Activated naive CD4-positive, alpha-beta T cell treated with anti-CD3 and anti-CD28 coated beads, Interleukin-2, amount 50 U/mL, for 24 hours (primary cell): ENCODE results near the gene HDAC10.

ENCODE experiments used
- H3K27ac Mint-ChIP-seq: one replicate; pipeline ENCODE4 v1.8.0; 2021; ENCODE audit warnings: mild to moderate bottlenecking, mixed read lengths
- H3K27me3 Mint-ChIP-seq: one replicate; pipeline ENCODE4 v1.8.0; 2021; ENCODE audit warnings: mixed read lengths
- H3K36me3 Mint-ChIP-seq: one replicate; pipeline ENCODE4 v1.8.0; 2021; ENCODE audit warnings: mixed read lengths
- H3K4me1 Mint-ChIP-seq: one replicate; pipeline ENCODE4 v1.8.0; 2021; ENCODE audit warnings: mixed read lengths
- H3K4me3 Mint-ChIP-seq: one replicate; pipeline ENCODE4 v1.8.0; 2021; ENCODE audit warnings: mild to moderate bottlenecking, mixed read lengths
- H3K9me3 Mint-ChIP-seq: one replicate; pipeline ENCODE4 v1.8.0; 2021; ENCODE audit warnings: mixed read lengths

The HDAC10 gene

DNA sequence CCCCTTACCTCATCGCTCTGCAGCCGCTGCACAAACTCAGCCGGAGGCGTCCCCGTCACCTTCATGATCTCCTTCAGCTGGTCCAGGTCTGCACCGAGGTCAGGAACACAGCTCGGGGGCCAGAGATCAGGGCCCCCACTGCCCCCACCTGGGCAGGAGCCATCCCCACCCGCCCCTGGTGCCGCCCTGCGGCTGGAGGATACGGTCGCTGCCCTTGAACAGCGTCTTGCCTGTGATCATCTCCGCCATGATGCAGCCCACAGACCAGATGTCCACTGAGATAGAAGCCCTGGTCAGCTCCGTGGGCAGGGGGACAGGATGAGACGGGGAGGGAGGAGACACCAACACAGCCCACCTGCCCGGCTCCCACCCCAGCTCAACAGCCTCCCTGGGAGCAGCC is 4.5 kb upstream of the HDAC10 start:
- H3K4me1 Mint-ChIP-seq = no peaks in the 10 kb centered on the region
- no peak overlapping the region for H3K27ac Mint-ChIP-seq
- no peak overlapping the region for H3K4me3 Mint-ChIP-seq
- H3K9me3 Mint-ChIP-seq = no peaks in the 10 kb centered on the region
- peaks cover 3% of the 10 kb centered on the region for H3K27me3 Mint-ChIP-seq
- no peaks in the 10 kb centered on the region for H3K36me3 Mint-ChIP-seq

DNA sequence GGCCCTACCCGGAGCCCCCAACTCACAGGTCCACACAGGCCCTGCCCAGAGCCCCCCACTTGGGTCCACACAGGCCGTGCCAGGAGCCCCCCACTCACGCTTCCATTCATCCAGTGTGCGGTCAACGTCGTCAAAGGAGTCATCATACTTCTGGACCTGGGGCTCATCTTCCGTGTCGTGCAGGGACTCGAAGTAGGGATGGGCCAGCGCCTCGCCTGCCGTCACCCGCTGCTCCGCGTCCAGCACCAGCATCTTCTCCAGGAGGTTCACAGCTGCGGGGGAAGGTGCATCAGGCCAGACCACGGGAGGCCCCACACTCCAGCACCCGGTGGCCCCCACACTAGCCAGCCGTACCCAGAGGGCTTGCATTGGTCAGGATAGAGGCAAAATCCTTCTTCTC is 4.0 kb upstream of the HDAC10 start:
- Mint-ChIP-seq H3K4me1 (peaks cover 2% of the 10 kb centered on the region), H3K9me3 (no peaks in the 10 kb centered on the region), H3K36me3 (no peaks in the 10 kb centered on the region), H3K4me3 (no peak overlapping the region), H3K27me3 (peaks cover 3% of the 10 kb centered on the region), H3K27ac (no peak overlapping the region)

GRCh38 chr22:50253941-50254340 is 2.9 kb upstream of the HDAC10 start:
- Mint-ChIP-seq H3K27me3 (peaks cover 3% of the 10 kb centered on the region), H3K27ac (no peak overlapping the region), H3K9me3 (no peaks in the 10 kb centered on the region), H3K4me1 (peaks cover 7% of the 10 kb centered on the region), H3K4me3 (no peak overlapping the region), H3K36me3 (no peaks in the 10 kb centered on the region)

DNA sequence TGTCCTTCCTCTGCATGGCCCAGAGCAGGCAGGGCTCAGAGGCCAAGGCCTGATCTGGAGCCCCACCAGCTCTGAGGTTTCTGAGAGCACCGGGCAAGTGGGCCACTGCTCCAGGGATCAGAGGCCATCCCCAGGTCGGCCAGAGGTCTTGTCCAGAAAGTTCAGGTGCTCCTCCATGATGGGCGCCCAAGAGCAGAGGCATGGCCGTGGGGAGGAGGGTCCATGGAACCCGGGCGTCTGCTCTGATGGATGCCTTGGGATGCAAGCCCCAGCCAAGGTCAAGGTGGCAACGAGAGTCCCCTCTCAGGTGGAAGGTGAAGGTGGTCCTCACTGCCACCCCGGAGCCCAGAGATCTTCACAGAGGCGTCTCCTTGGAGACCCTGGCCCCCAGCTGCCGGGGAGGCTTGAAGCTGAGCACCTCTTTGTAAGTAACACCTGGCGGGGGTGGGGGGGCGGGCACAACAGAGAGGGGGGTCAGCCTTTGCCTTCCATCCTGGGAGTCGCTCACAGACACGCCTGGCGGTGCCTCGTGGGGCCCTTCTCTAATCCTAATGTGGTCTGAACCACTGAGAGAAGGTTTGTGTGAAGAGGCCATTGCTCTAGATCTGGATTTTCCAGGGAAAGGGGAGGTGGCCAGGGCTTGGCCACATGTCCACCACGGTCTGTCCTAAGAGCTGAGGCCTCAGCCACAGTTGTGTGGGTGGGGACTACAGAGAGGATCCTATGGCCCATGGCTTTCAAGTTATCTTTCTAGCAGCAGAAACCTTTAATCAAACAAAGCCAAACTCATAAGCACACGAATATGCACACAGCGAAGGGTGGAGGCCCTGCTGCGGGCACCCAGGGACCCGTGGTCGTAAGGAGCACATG is 2.2 kb upstream of the HDAC10 start:
- no peaks in the 10 kb centered on the region for H3K36me3 Mint-ChIP-seq
- no peak overlapping the region for H3K27ac Mint-ChIP-seq
- H3K27me3 Mint-ChIP-seq = peaks cover 2% of the 10 kb centered on the region
- H3K9me3 Mint-ChIP-seq = no peaks in the 10 kb centered on the region
- H3K4me1 Mint-ChIP-seq = peaks cover 7% of the 10 kb centered on the region
- no peak overlapping the region for H3K4me3 Mint-ChIP-seq

DNA sequence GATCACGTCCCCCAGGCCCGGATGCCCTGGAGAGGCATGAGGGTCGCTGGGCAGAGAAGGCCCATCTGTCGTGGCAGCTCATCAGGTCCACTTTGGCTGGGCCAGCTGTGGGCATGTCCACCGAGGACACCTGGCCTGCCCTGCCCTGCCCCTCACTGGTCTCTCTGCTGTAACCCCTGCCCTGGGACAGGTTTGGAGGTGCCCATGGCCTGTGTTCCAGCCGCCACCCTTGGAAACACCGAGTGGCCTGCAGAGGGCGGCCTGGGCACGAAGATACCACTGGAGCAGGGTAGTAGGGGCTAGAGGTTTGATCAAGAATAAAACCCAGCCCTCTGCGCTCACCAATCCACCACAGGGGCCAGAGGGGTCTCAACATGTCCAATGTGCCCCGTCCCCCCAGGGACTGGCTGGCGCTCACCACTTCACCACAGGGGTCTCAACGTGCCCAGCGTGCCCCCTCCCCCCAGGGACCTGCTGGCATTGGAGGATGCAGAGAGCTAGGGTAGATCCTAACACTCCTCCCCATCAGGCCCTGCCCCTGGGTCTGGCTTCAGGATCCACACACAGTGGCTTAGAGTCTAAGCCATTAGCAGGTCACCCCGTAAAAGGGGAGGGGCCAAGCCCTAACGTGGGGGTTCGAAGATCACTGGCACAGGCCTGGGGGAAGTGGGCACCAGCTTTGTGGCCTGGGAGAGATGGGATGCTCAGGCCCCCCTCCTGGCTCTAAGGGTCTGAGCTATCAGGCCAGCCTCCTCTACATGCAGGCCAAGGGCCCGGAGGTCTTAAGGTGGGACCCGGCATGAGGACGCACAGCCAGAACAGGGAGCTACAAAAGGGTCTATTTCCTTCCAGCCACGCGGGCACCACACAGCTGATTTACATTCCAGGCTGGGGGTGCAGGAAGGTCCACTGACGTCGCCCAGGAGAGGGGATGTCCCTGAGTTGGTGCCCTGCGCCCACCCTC is 1.3 kb upstream of the HDAC10 start:
- no peak overlapping the region for H3K27ac Mint-ChIP-seq
- no peaks in the 10 kb centered on the region for H3K36me3 Mint-ChIP-seq
- H3K9me3 Mint-ChIP-seq = no peaks in the 10 kb centered on the region
- peaks cover under 1% of the 10 kb centered on the region for H3K27me3 Mint-ChIP-seq
- H3K4me3 Mint-ChIP-seq = peak overlapping the region; percentile 66
- H3K4me1 Mint-ChIP-seq = peaks cover 9% of the 10 kb centered on the region

GRCh38 chr22:50251477-50252081 is 514 bp upstream of the HDAC10 start:
- Mint-ChIP-seq H3K27me3 (no peaks in the 10 kb centered on the region), H3K4me1 (peaks cover 12% of the 10 kb centered on the region), H3K36me3 (peaks cover 2% of the 10 kb centered on the region), H3K4me3 (peak overlapping the region; percentile 66), H3K27ac (no peak overlapping the region), H3K9me3 (no peaks in the 10 kb centered on the region)

GRCh38 chr22:50250249-50250554 is 863 bp downstream of the HDAC10 start:
- Mint-ChIP-seq H3K27ac (no peak overlapping the region), H3K27me3 (no peaks in the 10 kb centered on the region), H3K4me3 (peak overlapping the region; percentile 79), H3K4me1 (peaks cover 12% of the 10 kb centered on the region), H3K36me3 (peaks cover 2% of the 10 kb centered on the region), H3K9me3 (no peaks in the 10 kb centered on the region)

DNA sequence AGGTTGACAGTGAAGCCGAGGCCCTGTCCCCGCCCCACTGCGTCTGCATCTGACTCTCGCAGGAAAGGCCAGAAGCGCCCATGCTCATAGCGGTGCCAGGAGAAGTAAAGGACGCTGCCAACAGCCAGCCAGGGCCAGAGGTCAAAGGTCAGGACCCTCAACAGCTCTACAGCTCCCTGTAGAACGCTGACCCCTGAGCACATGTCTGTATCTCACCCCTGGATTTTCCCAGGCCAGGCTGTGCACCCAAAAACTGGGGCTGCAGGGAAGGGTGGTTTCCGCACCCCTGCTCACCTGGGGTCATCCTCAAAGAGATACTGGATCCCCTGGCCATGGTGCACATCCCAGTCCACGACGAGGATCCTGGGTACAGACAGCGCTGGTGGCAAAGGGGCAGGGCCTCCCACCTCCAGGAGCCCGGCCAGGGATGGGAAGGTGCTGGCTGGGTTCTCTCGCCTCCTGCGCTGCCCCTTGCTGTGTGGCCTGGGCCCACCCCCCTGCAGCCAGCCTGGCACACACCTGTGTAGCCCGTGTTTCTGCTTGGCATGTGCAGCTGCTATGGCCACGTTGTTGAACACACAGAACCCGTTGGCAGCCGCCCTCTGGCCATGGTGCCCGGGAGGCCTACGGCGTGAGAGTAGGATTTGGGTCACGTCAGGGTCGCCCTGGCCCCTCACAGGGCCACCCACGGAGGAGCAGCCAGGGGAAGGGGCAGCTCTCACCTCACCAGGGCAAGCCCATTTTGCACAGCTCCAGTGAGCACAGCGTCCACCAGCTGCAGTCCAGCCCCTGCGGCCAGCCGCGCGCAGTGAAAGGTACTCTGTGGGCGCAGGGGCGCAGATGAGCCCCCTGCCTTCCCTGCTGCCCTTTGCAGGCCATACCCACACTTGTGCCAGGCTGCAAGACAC is 1.5 kb downstream of the HDAC10 start:
- H3K27ac Mint-ChIP-seq = no peak overlapping the region
- no peaks in the 10 kb centered on the region for H3K9me3 Mint-ChIP-seq
- peaks cover 16% of the 10 kb centered on the region for H3K4me1 Mint-ChIP-seq
- no peaks in the 10 kb centered on the region for H3K27me3 Mint-ChIP-seq
- peak overlapping the region; percentile 79 for H3K4me3 Mint-ChIP-seq
- H3K36me3 Mint-ChIP-seq = peaks cover 5% of the 10 kb centered on the region

GRCh38 chr22:50248196-50249081 is 2.6 kb downstream of the HDAC10 start:
- Mint-ChIP-seq H3K9me3 (no peaks in the 10 kb centered on the region), H3K36me3 (peaks cover 5% of the 10 kb centered on the region), H3K27ac (no peak overlapping the region), H3K4me1 (peaks cover 16% of the 10 kb centered on the region), H3K4me3 (peak overlapping the region; percentile 19), H3K27me3 (no peaks in the 10 kb centered on the region)

GRCh38 chr22:50247748-50248147 is 3.3 kb downstream of the HDAC10 start:
- H3K27ac Mint-ChIP-seq = no peak overlapping the region
- no peaks in the 10 kb centered on the region for H3K9me3 Mint-ChIP-seq

GRCh38 chr22:50246242-50247175 is 4.6 kb downstream of the HDAC10 start:
- H3K27me3 Mint-ChIP-seq = no peaks in the 10 kb centered on the region
- peak overlapping the region; percentile 99 for H3K4me3 Mint-ChIP-seq
- no peaks in the 10 kb centered on the region for H3K9me3 Mint-ChIP-seq
- H3K36me3 Mint-ChIP-seq = peaks cover 5% of the 10 kb centered on the region
- H3K4me1 Mint-ChIP-seq = peaks cover 23% of the 10 kb centered on the region
- H3K27ac Mint-ChIP-seq = peak overlapping the region; percentile 30

More at GRCh38 chr22:50247748-50248147, 3.3 kb downstream of the HDAC10 start:
- H3K27me3 Mint-ChIP-seq = no peaks in the 10 kb centered on the region
- H3K36me3 Mint-ChIP-seq = peaks cover 5% of the 10 kb centered on the region
- H3K4me3 Mint-ChIP-seq = peak overlapping the region; percentile 19
- H3K4me1 Mint-ChIP-seq = peaks cover 16% of the 10 kb centered on the region

DNA sequence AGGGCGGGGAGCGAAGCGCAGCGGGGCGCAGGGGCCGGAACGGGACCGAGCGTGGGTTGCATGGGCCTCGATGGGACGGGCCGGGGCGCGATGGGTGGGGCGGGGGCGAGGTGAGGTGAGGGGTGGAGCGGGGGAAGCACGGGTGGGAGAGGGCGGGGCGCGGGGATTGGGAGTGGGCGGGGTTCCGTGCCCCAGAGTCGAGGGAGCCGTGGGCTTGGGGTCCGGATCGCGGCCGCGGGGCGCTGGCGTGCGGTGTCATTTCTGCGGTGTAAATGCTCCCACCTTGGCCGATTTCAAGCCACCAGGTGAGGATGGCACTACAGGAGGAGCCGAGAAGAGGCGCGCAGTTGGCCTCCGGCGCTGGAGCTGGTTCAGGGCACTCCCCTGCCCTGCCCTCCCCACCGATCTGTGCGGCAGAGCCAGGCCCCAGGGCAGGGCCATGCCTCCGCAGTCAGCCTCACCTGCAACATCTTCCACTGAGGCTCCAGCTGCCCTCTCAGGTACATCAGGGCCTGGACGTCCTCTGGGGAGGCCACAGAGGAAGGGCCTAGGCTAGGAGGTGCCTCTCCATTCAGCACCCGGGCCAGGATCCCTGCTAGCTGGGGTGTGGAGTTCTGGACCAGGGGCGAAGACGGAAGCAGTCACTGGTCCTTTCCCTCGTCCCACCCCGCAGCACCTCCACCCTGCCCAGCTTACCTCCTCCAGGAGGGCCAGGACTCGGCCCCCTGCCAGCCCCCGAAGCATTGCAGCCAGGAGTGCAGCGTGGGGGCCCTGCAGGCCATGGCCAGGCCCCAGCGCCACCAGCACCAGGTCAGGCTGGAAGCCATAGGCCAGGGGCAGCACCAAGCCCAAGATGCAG is 5.6 kb downstream of the HDAC10 start:
- peak overlapping the region; percentile 100 for H3K27ac Mint-ChIP-seq
- peaks cover 5% of the 10 kb centered on the region for H3K36me3 Mint-ChIP-seq
- H3K4me3 Mint-ChIP-seq = peak overlapping the region; percentile 99
- peaks cover 30% of the 10 kb centered on the region for H3K4me1 Mint-ChIP-seq
- no peaks in the 10 kb centered on the region for H3K9me3 Mint-ChIP-seq
- no peaks in the 10 kb centered on the region for H3K27me3 Mint-ChIP-seq
